Activated CD8-positive, alpha-beta T cell treated with anti-CD3 and anti-CD28 coated beads for 36 hours (primary cell): ENCODE data around the gene CRX. TPM values are rescaled to one million over a fixed set of nuclear protein-coding genes. Genes with fewer than 3 reads are reported as not detected.
"Not testable (repeated sequence)": the region's sequence is repeated elsewhere in the genome, so short reads cannot be mapped to it uniquely, and the experiment has no call there.

ENCODE experiments used
- ATAC-seq: fragments of 200-7000 bp; cut with Tn5 transposase; one replicate; pipeline ENCODE4 v1.10.0; 2021; ENCODE audit warnings: mild to moderate bottlenecking, moderate library complexity
- CTCF ChIA-PET: fragments of 350-600 bp; sonication (Branson Sonifier 250); formaldehyde crosslinking; loops from one replicate; lab custom pipeline; 2021; ENCODE audit warnings: antibody characterized with exemption; lab: Charles Lee
- POLR2A ChIA-PET: fragments of 350-600 bp; sonication (Branson Sonifier 250); formaldehyde crosslinking; loops from one replicate; lab custom pipeline; 2021; ENCODE audit warnings: antibody characterized with exemption; lab: Charles Lee
- DNase-seq: peaks from one replicate; pipeline ENCODE4 v3.0.0-alpha.2; 2020
- H3K27ac Mint-ChIP-seq: one replicate; pipeline ENCODE4 v1.8.0; 2021; ENCODE audit warnings: mild to moderate bottlenecking, mixed read lengths
- H3K27me3 Mint-ChIP-seq: one replicate; pipeline ENCODE4 v1.8.0; 2021; ENCODE audit warnings: mixed read lengths
- H3K36me3 Mint-ChIP-seq: one replicate; pipeline ENCODE4 v1.8.0; 2021; ENCODE audit warnings: low read depth, mixed read lengths
- H3K4me1 Mint-ChIP-seq: one replicate; pipeline ENCODE4 v1.8.0; 2021; ENCODE audit warnings: low read depth, mixed read lengths
- H3K4me3 Mint-ChIP-seq: one replicate; pipeline ENCODE4 v1.8.0; 2021; ENCODE audit warnings: mild to moderate bottlenecking, moderate library complexity, mixed read lengths
- H3K9me3 Mint-ChIP-seq: one replicate; pipeline ENCODE4 v1.8.0; 2021; ENCODE audit warnings: mixed read lengths
- intact Hi-C: fragments of 100-400 bp; cut with micrococcal nuclease; formaldehyde crosslinking; loops from one replicate; pipeline ENCODE4 v1.10.0; 2022
- total RNA-seq, 2 experiments: library from RNA; stranded (reverse); gene quantifications; one replicate each; pipeline ENCODE4 v1.2.3, GENCODE V29; 2021
- TF ChIP-seq, protein P1 (sequence below): fragments of 200-600 bp; IDR thresholded peaks from one replicate; pipeline ENCODE4 v1.8.0; 2022; ENCODE audit warnings: antibody characterized with exemption, mild to moderate bottlenecking

Gene CRX
- total RNA-seq, 2 experiments from 2014 or later: not detected

DNA sequence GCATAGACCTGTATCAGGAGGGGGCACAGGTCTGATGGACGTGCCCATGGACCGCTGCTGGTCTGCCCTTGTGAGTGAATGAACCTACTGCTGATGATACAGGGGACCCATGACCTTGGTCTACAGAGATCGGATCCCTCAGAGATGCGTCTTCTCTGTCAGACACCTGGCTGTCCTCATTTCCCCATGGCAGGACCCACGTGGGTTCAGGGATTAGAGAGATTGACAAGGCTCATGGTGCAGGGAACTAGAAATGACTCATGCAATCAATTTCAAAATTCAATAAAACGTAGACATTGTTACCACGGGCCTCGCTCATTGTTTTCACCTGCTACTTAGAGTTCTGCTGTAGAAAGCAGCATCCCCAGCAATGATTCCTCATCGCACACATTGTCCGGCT lies 16.4 kb upstream of the CRX start:
- DNase-seq: no peak
- Mint-ChIP-seq H3K4me1 (no peaks in the 10 kb centered on the region), H3K36me3 (no peaks in the 10 kb centered on the region), H3K27me3 (peaks cover 3% of the 10 kb centered on the region), H3K4me3 (no peak overlapping the region), H3K9me3 (no peaks in the 10 kb centered on the region), H3K27ac (no peak overlapping the region)
- ChIA-PET CTCF (interaction anchor here (1.0 kb wide), 1 partner anchor 10 kb away, joined by 3 read pairs; no protein-coding TSS in a partner anchor), POLR2A (no interaction called here)
- ATAC-seq: no peak
- TF ChIP-seq, protein P1, sequence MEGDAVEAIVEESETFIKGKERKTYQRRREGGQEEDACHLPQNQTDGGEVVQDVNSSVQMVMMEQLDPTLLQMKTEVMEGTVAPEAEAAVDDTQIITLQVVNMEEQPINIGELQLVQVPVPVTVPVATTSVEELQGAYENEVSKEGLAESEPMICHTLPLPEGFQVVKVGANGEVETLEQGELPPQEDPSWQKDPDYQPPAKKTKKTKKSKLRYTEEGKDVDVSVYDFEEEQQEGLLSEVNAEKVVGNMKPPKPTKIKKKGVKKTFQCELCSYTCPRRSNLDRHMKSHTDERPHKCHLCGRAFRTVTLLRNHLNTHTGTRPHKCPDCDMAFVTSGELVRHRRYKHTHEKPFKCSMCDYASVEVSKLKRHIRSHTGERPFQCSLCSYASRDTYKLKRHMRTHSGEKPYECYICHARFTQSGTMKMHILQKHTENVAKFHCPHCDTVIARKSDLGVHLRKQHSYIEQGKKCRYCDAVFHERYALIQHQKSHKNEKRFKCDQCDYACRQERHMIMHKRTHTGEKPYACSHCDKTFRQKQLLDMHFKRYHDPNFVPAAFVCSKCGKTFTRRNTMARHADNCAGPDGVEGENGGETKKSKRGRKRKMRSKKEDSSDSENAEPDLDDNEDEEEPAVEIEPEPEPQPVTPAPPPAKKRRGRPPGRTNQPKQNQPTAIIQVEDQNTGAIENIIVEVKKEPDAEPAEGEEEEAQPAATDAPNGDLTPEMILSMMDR: no peak
- intact Hi-C loops: no loop called here

GRCh38 chr19:47806435-47806834 lies 15.3 kb upstream of the CRX start:
- POLR2A ChIA-PET: no interaction called here
- intact Hi-C loops: no loop called here
- H3K27ac Mint-ChIP-seq: no peak overlapping the region

GRCh38 chr19:47813304-47813994 lies 8.3 kb upstream of the CRX start:
- POLR2A ChIA-PET: no interaction called here
- CTCF ChIA-PET: interaction anchor here (0.6 to 1.5 kb wide), 3 partner anchors 13 to 341 kb away, joined by 3 read pairs; no protein-coding TSS in a partner anchor
- Mint-ChIP-seq H3K27me3 (peaks cover 7% of the 10 kb centered on the region), H3K9me3 (no peaks in the 10 kb centered on the region), H3K4me1 (no peaks in the 10 kb centered on the region), H3K36me3 (no peaks in the 10 kb centered on the region), H3K27ac (no peak overlapping the region), H3K4me3 (no peak overlapping the region)
- DNase-seq (peak; percentile 82), ATAC-seq (peak; percentile 82)
- TF ChIP-seq, protein P1: peak; percentile 67
- intact Hi-C loops: no loop called here

More at GRCh38 chr19:47806435-47806834, 15.3 kb upstream of the CRX start:
- ATAC-seq: no peak
- TF ChIP-seq, protein P1: no peak
- Mint-ChIP-seq H3K9me3 (no peaks in the 10 kb centered on the region), H3K36me3 (no peaks in the 10 kb centered on the region), H3K4me1 (no peaks in the 10 kb centered on the region), H3K4me3 (no peak overlapping the region), H3K27me3 (peaks cover 3% of the 10 kb centered on the region)
- CTCF ChIA-PET: interaction anchor here (1.0 to 1.9 kb wide), 3 partner anchors 9 to 57 kb away, joined by 3 to 8 read pairs (median 3); no protein-coding TSS in a partner anchor
- DNase-seq: no peak

DNA sequence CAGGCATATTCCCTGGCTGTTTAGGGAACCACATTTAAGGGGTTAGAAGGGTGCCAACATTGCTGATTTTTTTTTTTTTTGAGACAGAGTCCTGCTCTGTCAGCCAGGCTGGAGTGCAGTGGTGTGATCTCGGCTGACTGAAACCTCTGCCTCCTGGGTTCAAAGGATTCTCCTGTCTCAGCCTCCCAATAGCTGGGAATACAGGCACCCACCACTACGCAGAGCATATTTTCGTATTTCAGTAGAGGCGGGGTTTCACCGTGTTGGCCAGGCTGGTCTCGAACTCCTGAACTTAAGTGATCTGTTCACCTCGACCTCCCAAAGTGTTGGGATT lies 7.8 kb upstream of the CRX start:
- TF ChIP-seq, protein P1: peak; percentile 33
- ChIA-PET POLR2A (interaction anchor here (0.7 kb wide), 1 partner anchor 20 kb away, joined by 3 read pairs; no protein-coding TSS in a partner anchor), CTCF (interaction anchor here (0.6 to 1.5 kb wide), 6 partner anchors 24 to 342 kb away, joined by 3 to 8 read pairs (median 4); no protein-coding TSS in a partner anchor)
- H3K9me3 Mint-ChIP-seq: no peaks in the 10 kb centered on the region
- H3K4me1 Mint-ChIP-seq: no peaks in the 10 kb centered on the region
- peaks cover 9% of the 10 kb centered on the region for H3K27me3 Mint-ChIP-seq
- H3K36me3 Mint-ChIP-seq: no peaks in the 10 kb centered on the region
- DNase-seq: no peak
- no peak overlapping the region for H3K27ac Mint-ChIP-seq
- no peak overlapping the region for H3K4me3 Mint-ChIP-seq
- ATAC-seq: no peak
- intact Hi-C loops: no loop called here

DNA sequence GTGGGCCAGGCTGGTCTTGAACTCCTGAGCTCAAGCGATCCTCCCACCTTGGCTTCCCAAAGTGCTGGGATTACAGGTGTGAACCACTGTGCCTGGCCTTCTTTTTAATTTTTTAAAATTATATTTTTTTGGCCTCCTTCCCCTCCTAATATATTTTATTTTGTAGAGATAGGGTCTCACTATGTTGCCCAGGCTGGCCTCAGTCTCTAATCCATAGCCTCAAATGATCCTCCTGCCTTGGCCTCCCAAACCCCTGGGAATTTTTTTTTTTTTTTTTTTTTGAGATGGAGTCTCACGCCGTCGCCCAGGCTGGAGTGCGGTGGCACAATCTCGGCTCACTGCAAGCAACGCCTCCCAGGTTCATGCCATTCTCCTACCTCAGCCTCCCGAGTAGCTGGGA lies 5.5 kb upstream of the CRX start:
- H3K4me1 Mint-ChIP-seq, ATAC-seq, CTCF ChIA-PET, H3K27ac Mint-ChIP-seq, H3K4me3 Mint-ChIP-seq, H3K9me3 Mint-ChIP-seq, intact Hi-C loops, DNase-seq, H3K36me3 Mint-ChIP-seq: not testable (repeated sequence)
- POLR2A ChIA-PET: interaction anchor here (0.6 kb wide), 1 partner anchor 109 kb away, joined by 4 read pairs; no protein-coding TSS in a partner anchor
- peaks cover 23% of the 10 kb centered on the region for H3K27me3 Mint-ChIP-seq

DNA sequence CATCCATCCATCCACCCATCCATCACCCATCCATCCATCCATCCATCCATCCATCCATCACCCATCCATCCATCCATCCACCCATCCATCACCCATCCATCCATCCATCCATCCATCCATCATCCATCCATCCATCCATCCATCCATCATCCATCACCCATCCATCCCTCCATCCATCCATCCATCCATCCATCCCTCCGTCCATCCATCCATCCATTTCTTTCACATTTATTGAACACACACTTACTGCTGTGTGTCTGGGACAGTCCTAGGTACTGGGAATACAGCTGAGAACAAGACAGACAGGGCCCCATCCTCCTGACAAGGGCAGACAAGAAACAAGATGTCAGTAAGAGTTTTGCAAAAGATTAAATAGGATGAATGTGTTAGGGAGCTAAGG lies 3.5 kb upstream of the CRX start:
- H3K27ac Mint-ChIP-seq, H3K36me3 Mint-ChIP-seq, H3K4me1 Mint-ChIP-seq, H3K4me3 Mint-ChIP-seq, intact Hi-C loops, H3K9me3 Mint-ChIP-seq, CTCF ChIA-PET, DNase-seq, ATAC-seq: not testable (repeated sequence)
- POLR2A ChIA-PET: interaction anchor here (0.7 kb wide), 1 partner anchor 9 kb away, joined by 3 read pairs; no protein-coding TSS in a partner anchor
- peaks cover 26% of the 10 kb centered on the region for H3K27me3 Mint-ChIP-seq
